H9 (cell line): ENCODE measurements around the gene IL1RAPL1. TPM values are rescaled to one million over a fixed set of nuclear protein-coding genes. Genes with fewer than 3 reads are reported as not detected.

ENCODE experiments used
- DNase-seq: peaks from one replicate; pipeline ENCODE4 v3.0.0-alpha.2; 2017
- H2AFZ ChIP-seq: one replicate; pipeline ENCODE4 v1.6.1; 2013; ENCODE audit warnings: mild to moderate bottlenecking, low read length, control low read depth, moderate library complexity
- H2AK5ac ChIP-seq: 2 replicates; pipeline ENCODE4 v1.6.1; 2013; ENCODE audit warnings: low read length, control low read depth, mixed read lengths; ENCODE audit not compliant: insufficient read length
- H2BK120ac ChIP-seq: one replicate; pipeline ENCODE4 v1.6.1; 2013; ENCODE audit warnings: low read depth, mild to moderate bottlenecking, low read length, control low read depth, inconsistent platforms; ENCODE audit not compliant: poor library complexity, severe bottlenecking
- H2BK12ac ChIP-seq: 2 replicates; pipeline ENCODE4 v1.6.1; 2013; ENCODE audit warnings: low read length, control low read depth, mixed read lengths, low read depth; ENCODE audit not compliant: insufficient read length
- H2BK15ac ChIP-seq: 2 replicates; pipeline ENCODE4 v1.6.1; 2013; ENCODE audit warnings: low read depth, low read length, control low read depth
- H2BK20ac ChIP-seq: one replicate; pipeline ENCODE4 v1.6.1; 2013; ENCODE audit warnings: low read depth, mild to moderate bottlenecking, low read length, control low read depth, inconsistent platforms; ENCODE audit not compliant: poor library complexity, severe bottlenecking
- H2BK5ac ChIP-seq: 2 replicates; pipeline ENCODE4 v1.6.1; 2013; ENCODE audit warnings: low read length, control low read depth, mixed read lengths; ENCODE audit not compliant: insufficient read length
- H3K14ac ChIP-seq: 2 replicates; pipeline ENCODE4 v1.6.1; 2013; ENCODE audit warnings: low read length, control low read depth; ENCODE audit not compliant: insufficient read depth
- H3K18ac ChIP-seq: 2 replicates; pipeline ENCODE4 v1.6.1; 2013; ENCODE audit warnings: low read depth, mild to moderate bottlenecking, mixed read lengths, low read length, control low read depth; ENCODE audit not compliant: insufficient read length
- H3K23ac ChIP-seq: 2 replicates; pipeline ENCODE4 v1.6.1; 2013; ENCODE audit warnings: low read length, control low read depth, mixed read lengths, low read depth; ENCODE audit not compliant: insufficient read length
- H3K23me2 ChIP-seq: 2 replicates; pipeline ENCODE4 v1.6.1; 2013; ENCODE audit warnings: low read depth, mild to moderate bottlenecking, mixed read lengths, low read length, control low read depth; ENCODE audit not compliant: insufficient read length, poor library complexity, severe bottlenecking
- H3K27ac ChIP-seq: 2 replicates; pipeline ENCODE4 v1.5.1; 2013; ENCODE audit warnings: low read length, control low read depth, mixed read lengths, low read depth; ENCODE audit not compliant: insufficient read length
- H3K27me3 ChIP-seq: 2 replicates; pipeline ENCODE4 v1.6.1; 2013; ENCODE audit warnings: low read length, control low read depth, inconsistent platforms; ENCODE audit not compliant: insufficient read depth
- H3K4ac ChIP-seq: 2 replicates; pipeline ENCODE4 v1.6.1; 2013; ENCODE audit warnings: low read depth, mild to moderate bottlenecking, control low read depth, inconsistent platforms, low read length, moderate library complexity
- H3K4me1 ChIP-seq: 2 replicates; pipeline ENCODE4 v1.6.1; 2013; ENCODE audit warnings: low read length, control low read depth, inconsistent platforms; ENCODE audit not compliant: insufficient read depth
- H3K4me2 ChIP-seq: 2 replicates; pipeline ENCODE4 v1.6.1; 2013; ENCODE audit warnings: low read length, control low read depth, mixed read lengths; ENCODE audit not compliant: insufficient read length, insufficient read depth
- H3K56ac ChIP-seq: 2 replicates; pipeline ENCODE4 v1.6.1; 2013; ENCODE audit warnings: low read depth, mild to moderate bottlenecking, mixed read lengths, low read length, control low read depth; ENCODE audit not compliant: insufficient read length
- H3K79me1 ChIP-seq: 2 replicates; pipeline ENCODE4 v1.6.1; 2013; ENCODE audit warnings: low read depth, mild to moderate bottlenecking, moderate library complexity, low read length, control low read depth, inconsistent platforms; ENCODE audit not compliant: insufficient read depth, poor library complexity, severe bottlenecking
- H3K79me2 ChIP-seq: 2 replicates; pipeline ENCODE4 v1.6.1; 2013; ENCODE audit warnings: low read length, control low read depth, inconsistent platforms; ENCODE audit not compliant: insufficient read depth
- H3K9ac ChIP-seq: 2 replicates; pipeline ENCODE4 v1.6.1; 2013; ENCODE audit warnings: low read length, control low read depth, mixed read lengths; ENCODE audit not compliant: insufficient read length; ENCODE audit errors: extremely low read depth
- H3K9me3 ChIP-seq: one replicate; pipeline ENCODE4 v1.6.1; 2013; ENCODE audit warnings: low read depth, low read length, inconsistent platforms; ENCODE audit not compliant: control insufficient read depth
- H3T11ph ChIP-seq: one replicate; pipeline ENCODE4 v1.6.1; 2013; ENCODE audit warnings: mild to moderate bottlenecking, low read length, control low read depth, inconsistent platforms
- H4K20me1 ChIP-seq: one replicate; pipeline ENCODE4 v1.6.1; 2013; ENCODE audit not compliant: control insufficient read depth, insufficient read length, insufficient read depth
- H4K5ac ChIP-seq: 2 replicates; pipeline ENCODE4 v1.6.1; 2013; ENCODE audit warnings: low read depth, mild to moderate bottlenecking, mixed read lengths, low read length, control low read depth; ENCODE audit not compliant: insufficient read length
- H4K8ac ChIP-seq: replicated peaks from 2 replicates; pipeline ENCODE4 v1.6.1; 2013; ENCODE audit warnings: low read length, control low read depth, mixed read lengths, low read depth; ENCODE audit not compliant: insufficient read length
- H4K91ac ChIP-seq: 2 replicates; pipeline ENCODE4 v1.6.1; 2013; ENCODE audit warnings: low read depth, mild to moderate bottlenecking, moderate library complexity, mixed read lengths, low read length, control low read depth; ENCODE audit not compliant: insufficient read length
- H3K27ac Mint-ChIP-seq, 3 experiments: 2 replicates in 2 of 3; 3 replicates in 1 of 3; pipeline ENCODE4 v1.8.0; 2020 to 2021; ENCODE audit warnings: mixed read lengths in 3 of 3, mild to moderate bottlenecking in 1 of 3, moderate library complexity in 1 of 3
- H3K27me3 Mint-ChIP-seq: 2 replicates; pipeline ENCODE4 v1.8.0; 2021; ENCODE audit warnings: low read depth, mild to moderate bottlenecking, moderate library complexity, mixed read lengths
- H3K36me3 Mint-ChIP-seq, 3 experiments: 2 replicates in 2 of 3; 3 replicates in 1 of 3; pipeline ENCODE4 v1.8.0; 2020 to 2021; ENCODE audit warnings: low read depth in 3 of 3, mixed read lengths in 3 of 3; ENCODE audit not compliant: insufficient read depth in 1 of 3
- H3K4me1 Mint-ChIP-seq, 2 experiments: 2 replicates each; pipeline ENCODE4 v1.8.0; 2020; ENCODE audit warnings: mixed read lengths in 2 of 2
- H3K4me3 Mint-ChIP-seq, 2 experiments: 2 replicates in 1 of 2; 3 replicates in 1 of 2; pipeline ENCODE4 v1.8.0; 2020 to 2021; ENCODE audit warnings: mild to moderate bottlenecking in 2 of 2, mixed read lengths in 2 of 2, moderate library complexity in 1 of 2
- H3K9me3 Mint-ChIP-seq, 2 experiments: 2 replicates in 1 of 2; 3 replicates in 1 of 2; pipeline ENCODE4 v1.8.0; 2020; ENCODE audit warnings: mild to moderate bottlenecking in 2 of 2, mixed read lengths in 2 of 2, moderate library complexity in 1 of 2
- WGBS: extraction: QIAGEN DNeasy Blood & Tissue Kit; methylation state at CpG from one replicate; pipeline ENCODE4 v1.1.7; 2013; ENCODE audit warnings: missing lambda C conversion rate, low lambda C conversion rate, mixed read lengths; ENCODE audit not compliant: insufficient read length; ENCODE audit errors: extremely low coverage; 5-methylcytosine and 5-hydroxymethylcytosine counted together
- total RNA-seq: library from RNA; stranded (reverse); gene quantifications from 2 replicates; pipeline ENCODE4 v1.2.1, GENCODE V29; 2021
- TF ChIP-seq, protein P1 (sequence below): fragments of 200-600 bp; sonication (generic); conservative IDR thresholded peaks from 3 replicates; pipeline ENCODE4 v1.8.0; 2021; ENCODE audit warnings: antibody characterized with exemption, mild to moderate bottlenecking

The IL1RAPL1 gene
- total RNA-seq, 1 experiment from 2014 or later: 0.31 TPM

DNA sequence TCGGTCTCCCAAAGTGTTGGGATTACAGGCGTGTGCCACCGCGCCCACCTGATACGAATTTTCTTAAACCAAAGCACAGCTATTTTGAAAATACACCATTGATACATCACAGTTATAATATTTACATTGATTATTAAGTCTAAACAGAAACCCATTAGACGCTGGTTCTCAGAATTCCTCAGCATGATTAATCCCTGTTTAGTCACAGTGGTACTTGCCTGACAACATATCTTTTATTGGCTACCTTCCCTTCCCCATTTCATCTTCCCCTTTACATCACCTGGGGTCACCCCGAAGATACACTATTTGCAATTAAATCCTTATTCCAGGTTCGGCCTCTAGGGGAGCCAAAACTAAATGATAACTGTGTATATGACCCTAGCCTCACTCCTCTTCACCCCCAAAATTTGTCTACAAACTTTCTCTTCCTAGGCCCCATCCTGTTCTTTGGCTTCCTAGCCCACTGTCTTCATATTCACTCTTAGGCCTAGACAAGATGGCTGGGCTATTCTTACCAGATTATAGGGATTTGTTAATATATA is 36.8 kb upstream of the IL1RAPL1 start:
- Histone ChIP-seq H3K4ac (no peak overlapping the region), H4K91ac (no peak overlapping the region), H3K18ac (no peak overlapping the region), H4K8ac (no peak overlapping the region), H3K23me2 (no peaks in the 10 kb centered on the region), H3K4me1 (no peaks in the 10 kb centered on the region), H3K79me2 (no peaks in the 10 kb centered on the region), H3K4me2 (no peak overlapping the region), H2BK20ac (no peak overlapping the region), H2AFZ (no peak overlapping the region), H3K27me3 (no peaks in the 10 kb centered on the region), H3K9me3 (no peaks in the 10 kb centered on the region), H2AK5ac (no peak overlapping the region), H3K14ac (no peak overlapping the region), H3T11ph (no peak overlapping the region), H4K5ac (no peak overlapping the region), H2BK12ac (no peak overlapping the region), H3K79me1 (no peaks in the 10 kb centered on the region), H2BK15ac (no peak overlapping the region), H2BK5ac (no peak overlapping the region), H3K9ac (no peak overlapping the region), H4K20me1 (no peaks in the 10 kb centered on the region), H2BK120ac (no peak overlapping the region), H3K56ac (no peak overlapping the region), H3K27ac (no peak overlapping the region), H3K23ac (no peak overlapping the region)
- Mint-ChIP-seq H3K36me3 (no peaks in the 10 kb centered on the region; a peak in 1 of 7 replicates), H3K4me1 (peaks cover 0 to 19% of the 10 kb centered on the region in 2 experiments; a peak in 2 of 4 replicates), H3K4me3 (no peak overlapping the region), H3K27ac (no peak overlapping the region), H3K9me3 (peaks cover 0 to 57% of the 10 kb centered on the region in 2 experiments; a peak in 3 of 5 replicates), H3K27me3 (no peaks in the 10 kb centered on the region)
- no peak for DNase-seq
- WGBS: no CpG with 5 or more reads among the region's 8 CpGs
- TF ChIP-seq, protein P1, sequence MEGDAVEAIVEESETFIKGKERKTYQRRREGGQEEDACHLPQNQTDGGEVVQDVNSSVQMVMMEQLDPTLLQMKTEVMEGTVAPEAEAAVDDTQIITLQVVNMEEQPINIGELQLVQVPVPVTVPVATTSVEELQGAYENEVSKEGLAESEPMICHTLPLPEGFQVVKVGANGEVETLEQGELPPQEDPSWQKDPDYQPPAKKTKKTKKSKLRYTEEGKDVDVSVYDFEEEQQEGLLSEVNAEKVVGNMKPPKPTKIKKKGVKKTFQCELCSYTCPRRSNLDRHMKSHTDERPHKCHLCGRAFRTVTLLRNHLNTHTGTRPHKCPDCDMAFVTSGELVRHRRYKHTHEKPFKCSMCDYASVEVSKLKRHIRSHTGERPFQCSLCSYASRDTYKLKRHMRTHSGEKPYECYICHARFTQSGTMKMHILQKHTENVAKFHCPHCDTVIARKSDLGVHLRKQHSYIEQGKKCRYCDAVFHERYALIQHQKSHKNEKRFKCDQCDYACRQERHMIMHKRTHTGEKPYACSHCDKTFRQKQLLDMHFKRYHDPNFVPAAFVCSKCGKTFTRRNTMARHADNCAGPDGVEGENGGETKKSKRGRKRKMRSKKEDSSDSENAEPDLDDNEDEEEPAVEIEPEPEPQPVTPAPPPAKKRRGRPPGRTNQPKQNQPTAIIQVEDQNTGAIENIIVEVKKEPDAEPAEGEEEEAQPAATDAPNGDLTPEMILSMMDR: peak; percentile 57; the same call in 2 of the 3 replicates
